Measurements from ENCODE around the gene SERPINB13.

The SERPINB13 gene

DNA sequence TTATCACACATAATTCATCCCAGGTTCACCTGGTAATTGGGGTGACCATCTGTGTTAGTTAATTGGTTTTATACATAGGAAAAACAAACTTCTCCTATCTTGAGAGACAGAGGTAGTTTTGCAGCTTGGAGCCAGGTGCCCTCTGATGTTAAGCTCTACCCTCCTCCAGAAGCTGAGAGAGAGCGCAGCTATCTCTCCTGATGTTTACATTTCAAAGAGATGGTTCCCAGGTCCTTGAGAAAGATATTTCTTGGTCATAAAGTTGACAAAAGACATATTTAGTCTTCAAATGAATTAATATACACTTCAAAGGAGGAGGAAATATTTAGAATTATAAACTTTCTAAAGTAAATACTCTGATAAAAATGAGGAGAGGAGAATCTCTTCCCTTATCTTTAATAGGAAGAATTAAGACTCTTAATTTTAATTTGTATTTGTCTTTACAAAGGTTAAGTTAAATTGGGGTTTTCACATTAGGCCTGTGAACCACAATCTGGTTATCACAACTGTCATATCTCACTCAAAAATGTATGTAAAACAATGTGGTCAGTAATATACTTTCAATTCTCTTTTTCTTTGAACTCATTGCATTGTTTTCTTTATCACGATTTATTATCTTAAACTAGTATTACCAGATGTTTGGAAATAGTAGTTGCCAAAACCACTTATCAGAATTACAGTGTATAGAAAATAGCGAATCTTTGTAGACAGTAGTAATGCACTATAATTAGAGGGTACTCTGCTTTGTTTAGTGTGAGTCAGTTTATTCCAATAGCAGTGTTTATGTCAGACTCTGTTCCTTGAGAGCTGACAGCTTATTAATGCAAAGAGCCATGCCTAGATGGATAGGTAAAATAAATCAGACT, 30.1 kb downstream of the SERPINB13 start:
- no peak overlapping the region for H2BK5ac ChIP-seq (ENCODE audit: low read length)
- no peak overlapping the region for H2BK12ac ChIP-seq (ENCODE audit: low read length)
- H2BK15ac ChIP-seq (ENCODE audit: low read length) = no peak overlapping the region
- H3K14ac ChIP-seq (ENCODE audit: low read length) = no peak overlapping the region
- H3K4me3 ChIP-seq (ENCODE audit: low read length in 2 of 2) = no peak overlapping the region
- DNase-seq (ENCODE audit: low spot score) = no peak
- H3K27me3 ChIP-seq (ENCODE audit: control insufficient read depth in 3 of 3, insufficient read depth in 3 of 3, low read depth in 1 of 3, low read length in 3 of 3) = no peaks in the 10 kb centered on the region
- H3K27ac ChIP-seq (replicated peaks; ENCODE audit: low read length) = no peak overlapping the region
- no peak overlapping the region for H2BK120ac ChIP-seq (ENCODE audit: low read depth, low read length)
- H3K9me3 ChIP-seq (replicated peaks in 1 of 2; ENCODE audit: control insufficient read depth in 2 of 2, insufficient read depth in 1 of 2, low read depth in 1 of 2, low read length in 2 of 2) = no peaks in the 10 kb centered on the region
- no peaks in the 10 kb centered on the region for H3K4me1 ChIP-seq (ENCODE audit: control insufficient read depth in 2 of 2, insufficient read depth in 1 of 2, low read depth in 1 of 2, low read length in 2 of 2)
- no peak overlapping the region for H3K4ac ChIP-seq (ENCODE audit: low read length)
- no peak overlapping the region for H2AK5ac ChIP-seq (ENCODE audit: low read depth, low read length)
- H3K4me2 ChIP-seq (ENCODE audit: insufficient read depth, low read length, poor library complexity, severe bottlenecking) = no peak overlapping the region
- WGBS, 2 donors (ENCODE audit: extremely low coverage in 2 of 2, insufficient read length in 2 of 2, insufficient replicate concordance in 1 of 2) = no CpG with 5 or more reads among the region's 3 CpGs
- H2AFZ ChIP-seq (ENCODE audit: low read length) = no peak overlapping the region
- H4K8ac ChIP-seq (ENCODE audit: low read depth, low read length) = no peak overlapping the region
- no peak overlapping the region for H4K91ac ChIP-seq (ENCODE audit: low read depth, low read length, poor library complexity)
- H3K23ac ChIP-seq (ENCODE audit: low read depth, low read length, poor library complexity) = no peak overlapping the region
- H3K18ac ChIP-seq (ENCODE audit: low read length) = no peak overlapping the region
- H3K9ac ChIP-seq (ENCODE audit: low read depth, low read length, poor library complexity) = no peak overlapping the region
- no peaks in the 10 kb centered on the region for H3K36me3 ChIP-seq (replicated peaks in 1 of 2; ENCODE audit: control insufficient read depth in 2 of 2, insufficient read depth in 2 of 2, low read length in 2 of 2)
- no peaks in the 10 kb centered on the region for H3K79me1 ChIP-seq (ENCODE audit: low read depth, low read length)

DNA sequence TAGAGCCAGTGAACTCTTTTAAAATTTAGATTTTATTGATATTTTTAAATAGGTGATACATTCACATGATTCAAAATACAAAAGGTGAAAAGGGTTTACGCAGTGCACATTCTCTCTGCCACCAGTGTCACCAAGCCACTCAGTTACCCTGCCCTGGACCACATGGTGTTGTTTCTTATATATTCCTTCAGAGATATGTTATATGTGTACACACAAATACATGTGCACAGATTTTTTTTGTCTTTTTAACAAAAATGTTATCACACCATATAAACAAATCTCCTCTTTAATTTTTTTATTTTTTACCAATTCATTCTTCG, 30.7 kb downstream of the SERPINB13 start:
- Histone ChIP-seq H2BK5ac (ENCODE audit: low read length) (no peak overlapping the region), H3K4me2 (ENCODE audit: insufficient read depth, low read length, poor library complexity, severe bottlenecking) (no peak overlapping the region), H2BK120ac (ENCODE audit: low read depth, low read length) (no peak overlapping the region), H3K36me3 (replicated peaks in 1 of 2; ENCODE audit: control insufficient read depth in 2 of 2, insufficient read depth in 2 of 2, low read length in 2 of 2) (no peaks in the 10 kb centered on the region), H3K18ac (ENCODE audit: low read length) (no peak overlapping the region), H2BK12ac (ENCODE audit: low read length) (no peak overlapping the region), H4K8ac (ENCODE audit: low read depth, low read length) (no peak overlapping the region), H3K4me1 (ENCODE audit: control insufficient read depth in 2 of 2, insufficient read depth in 1 of 2, low read depth in 1 of 2, low read length in 2 of 2) (no peaks in the 10 kb centered on the region), H3K9ac (ENCODE audit: low read depth, low read length, poor library complexity) (no peak overlapping the region), H2BK15ac (ENCODE audit: low read length) (no peak overlapping the region), H4K91ac (ENCODE audit: low read depth, low read length, poor library complexity) (no peak overlapping the region), H3K79me1 (ENCODE audit: low read depth, low read length) (no peaks in the 10 kb centered on the region), H3K23ac (ENCODE audit: low read depth, low read length, poor library complexity) (no peak overlapping the region), H3K4me3 (ENCODE audit: low read length in 2 of 2) (no peak overlapping the region), H3K27me3 (ENCODE audit: control insufficient read depth in 3 of 3, insufficient read depth in 3 of 3, low read depth in 1 of 3, low read length in 3 of 3) (no peaks in the 10 kb centered on the region), H2AK5ac (ENCODE audit: low read depth, low read length) (no peak overlapping the region), H2AFZ (ENCODE audit: low read length) (no peak overlapping the region), H3K14ac (ENCODE audit: low read length) (no peak overlapping the region), H3K4ac (ENCODE audit: low read length) (no peak overlapping the region), H3K9me3 (replicated peaks in 1 of 2; ENCODE audit: control insufficient read depth in 2 of 2, insufficient read depth in 1 of 2, low read depth in 1 of 2, low read length in 2 of 2) (no peaks in the 10 kb centered on the region), H3K27ac (replicated peaks; ENCODE audit: low read length) (no peak overlapping the region)
- 100% methylated on average over 1 of the region's 2 CpGs for WGBS, 2 donors (ENCODE audit: extremely low coverage in 2 of 2, insufficient read length in 2 of 2, insufficient replicate concordance in 1 of 2)
- no peak for DNase-seq (ENCODE audit: low spot score)

GRCh38 chr18:63619661-63620060, 32.5 kb downstream of the SERPINB13 start:
- Histone ChIP-seq H3K18ac (ENCODE audit: low read length) (no peak overlapping the region), H2AFZ (ENCODE audit: low read length) (no peak overlapping the region), H4K8ac (ENCODE audit: low read depth, low read length) (no peak overlapping the region), H3K14ac (ENCODE audit: low read length) (no peak overlapping the region), H3K4me1 (ENCODE audit: control insufficient read depth in 2 of 2, insufficient read depth in 1 of 2, low read depth in 1 of 2, low read length in 2 of 2) (no peaks in the 10 kb centered on the region), H4K91ac (ENCODE audit: low read depth, low read length, poor library complexity) (no peak overlapping the region), H3K79me1 (ENCODE audit: low read depth, low read length) (no peaks in the 10 kb centered on the region), H3K4ac (ENCODE audit: low read length) (no peak overlapping the region), H3K27ac (replicated peaks; ENCODE audit: low read length) (no peak overlapping the region), H3K4me2 (ENCODE audit: insufficient read depth, low read length, poor library complexity, severe bottlenecking) (no peak overlapping the region), H3K27me3 (ENCODE audit: control insufficient read depth in 3 of 3, insufficient read depth in 3 of 3, low read depth in 1 of 3, low read length in 3 of 3) (no peaks in the 10 kb centered on the region), H3K9ac (ENCODE audit: low read depth, low read length, poor library complexity) (no peak overlapping the region), H3K9me3 (replicated peaks in 1 of 2; ENCODE audit: control insufficient read depth in 2 of 2, insufficient read depth in 1 of 2, low read depth in 1 of 2, low read length in 2 of 2) (peaks cover 0 to 5% of the 10 kb centered on the region in 2 donors), H2AK5ac (ENCODE audit: low read depth, low read length) (no peak overlapping the region), H3K4me3 (ENCODE audit: low read length in 2 of 2) (no peak overlapping the region), H2BK5ac (ENCODE audit: low read length) (no peak overlapping the region), H3K36me3 (replicated peaks in 1 of 2; ENCODE audit: control insufficient read depth in 2 of 2, insufficient read depth in 2 of 2, low read length in 2 of 2) (peaks cover 0 to 2% of the 10 kb centered on the region in 2 donors), H3K23ac (ENCODE audit: low read depth, low read length, poor library complexity) (no peak overlapping the region), H2BK12ac (ENCODE audit: low read length) (no peak overlapping the region), H2BK15ac (ENCODE audit: low read length) (no peak overlapping the region), H2BK120ac (ENCODE audit: low read depth, low read length) (no peak overlapping the region)
- DNase-seq (ENCODE audit: low spot score) = no peak
- no CpG with 5 or more reads among the region's 3 CpGs for WGBS, 2 donors (ENCODE audit: extremely low coverage in 2 of 2, insufficient read length in 2 of 2, insufficient replicate concordance in 1 of 2)

DNA sequence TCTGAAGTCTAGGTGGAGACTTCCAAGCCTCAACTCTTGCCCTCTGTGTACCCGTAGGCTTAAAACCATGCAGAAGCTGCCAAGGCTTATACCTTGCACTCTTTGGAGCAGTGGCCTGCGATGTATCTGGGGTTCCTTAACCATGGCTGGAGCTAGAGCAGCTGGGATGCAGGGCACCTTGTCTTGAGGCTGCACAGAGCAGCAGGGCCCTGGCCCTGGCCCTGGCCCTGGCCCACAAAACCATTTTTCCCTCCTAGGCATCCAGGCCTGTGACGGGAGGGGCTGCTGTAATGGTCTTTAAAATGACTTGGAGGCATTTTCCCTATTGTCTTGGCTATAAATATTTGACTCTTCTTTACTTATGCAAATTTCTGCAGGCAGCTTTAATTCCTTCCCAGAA, 37.7 kb downstream of the SERPINB13 start:
- Histone ChIP-seq H3K18ac (ENCODE audit: low read length) (no peak overlapping the region), H3K4me3 (ENCODE audit: low read length in 2 of 2) (peak overlapping the region in 1 of 2 donors; percentile 41), H3K36me3 (replicated peaks in 1 of 2; ENCODE audit: control insufficient read depth in 2 of 2, insufficient read depth in 2 of 2, low read length in 2 of 2) (peaks cover 0 to 2% of the 10 kb centered on the region in 2 donors), H2BK15ac (ENCODE audit: low read length) (no peak overlapping the region), H3K27me3 (ENCODE audit: control insufficient read depth in 3 of 3, insufficient read depth in 3 of 3, low read depth in 1 of 3, low read length in 3 of 3) (peaks cover 0 to 2% (median 0%) of the 10 kb centered on the region in 3 experiments), H2BK120ac (ENCODE audit: low read depth, low read length) (no peak overlapping the region), H3K9me3 (replicated peaks in 1 of 2; ENCODE audit: control insufficient read depth in 2 of 2, insufficient read depth in 1 of 2, low read depth in 1 of 2, low read length in 2 of 2) (peaks cover 10 to 18% of the 10 kb centered on the region in 2 donors), H3K14ac (ENCODE audit: low read length) (no peak overlapping the region), H3K4me1 (ENCODE audit: control insufficient read depth in 2 of 2, insufficient read depth in 1 of 2, low read depth in 1 of 2, low read length in 2 of 2) (no peaks in the 10 kb centered on the region), H3K23ac (ENCODE audit: low read depth, low read length, poor library complexity) (no peak overlapping the region), H4K91ac (ENCODE audit: low read depth, low read length, poor library complexity) (no peak overlapping the region), H3K9ac (ENCODE audit: low read depth, low read length, poor library complexity) (no peak overlapping the region), H2BK12ac (ENCODE audit: low read length) (no peak overlapping the region), H3K4me2 (ENCODE audit: insufficient read depth, low read length, poor library complexity, severe bottlenecking) (no peak overlapping the region), H3K79me1 (ENCODE audit: low read depth, low read length) (no peaks in the 10 kb centered on the region), H2BK5ac (ENCODE audit: low read length) (no peak overlapping the region), H4K8ac (ENCODE audit: low read depth, low read length) (no peak overlapping the region), H2AK5ac (ENCODE audit: low read depth, low read length) (no peak overlapping the region), H3K27ac (replicated peaks; ENCODE audit: low read length) (no peak overlapping the region), H2AFZ (ENCODE audit: low read length) (no peak overlapping the region), H3K4ac (ENCODE audit: low read length) (no peak overlapping the region)
- no peak for DNase-seq (ENCODE audit: low spot score)
- no CpG with 5 or more reads among the region's 3 CpGs for WGBS, 2 donors (ENCODE audit: extremely low coverage in 2 of 2, insufficient read length in 2 of 2, insufficient replicate concordance in 1 of 2)

All from neuronal stem cell (in vitro differentiated cells).